Measurements from ENCODE around the gene PHTF2.
"Not testable (repeated sequence)": the region's sequence is repeated elsewhere in the genome, so short reads cannot be mapped to it uniquely, and the experiment has no call there.

PHTF2 gene

GRCh38 chr7:77831953-77832352 is 33.4 kb downstream of the PHTF2 start:
- no peak for DNase-seq

GRCh38 chr7:77833136-77833535 is 34.6 kb downstream of the PHTF2 start:
- no peak for DNase-seq

DNA sequence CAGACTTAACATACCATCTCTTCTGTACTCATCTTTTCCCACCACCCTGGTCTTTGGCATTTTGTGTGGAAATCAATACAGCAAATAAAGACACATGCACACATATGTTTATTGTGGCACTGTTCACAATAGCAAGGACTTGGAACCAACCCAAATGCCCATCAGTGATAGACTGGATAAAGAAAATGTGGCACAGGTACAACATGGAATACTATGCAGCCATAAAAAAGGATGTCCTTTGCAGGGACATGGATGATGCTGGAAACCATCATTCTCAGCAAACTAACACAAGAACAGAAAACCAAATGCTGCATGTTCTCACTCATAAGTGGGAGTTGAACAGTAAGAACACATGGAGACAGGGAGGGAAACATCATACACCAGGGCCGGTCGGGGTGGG is 37.9 kb downstream of the PHTF2 start:
- not testable (repeated sequence) for DNase-seq

DNA sequence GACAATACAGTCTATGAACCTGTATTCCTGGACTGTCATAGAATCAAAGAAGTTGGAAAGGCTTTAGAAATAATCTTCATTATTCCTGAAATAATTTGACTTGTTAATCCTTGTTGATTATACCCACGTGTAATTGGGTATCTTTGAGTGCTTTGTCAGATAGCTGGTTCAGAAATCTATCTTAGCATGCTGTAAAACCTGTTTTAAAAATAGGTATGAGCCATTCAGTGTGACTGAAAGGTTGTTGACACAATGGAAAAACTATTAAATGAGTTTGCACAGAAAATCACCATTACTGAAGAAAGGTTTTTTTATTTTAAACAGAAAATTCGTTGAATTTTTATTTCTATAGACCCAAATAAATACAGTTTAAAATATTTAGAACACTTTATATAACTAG is 38.7 kb downstream of the PHTF2 start:
- no peak for DNase-seq

- DNase-seq, result no peak
Observed at GRCh38 chr7:77837966-77838365, 39.4 kb downstream of the PHTF2 start.

GRCh38 chr7:77838929-77839491 is 40.4 kb downstream of the PHTF2 start:
- DNase-seq, result no peak

GRCh38 chr7:77839919-77840318 is 41.3 kb downstream of the PHTF2 start:
- no peak for DNase-seq

DNA sequence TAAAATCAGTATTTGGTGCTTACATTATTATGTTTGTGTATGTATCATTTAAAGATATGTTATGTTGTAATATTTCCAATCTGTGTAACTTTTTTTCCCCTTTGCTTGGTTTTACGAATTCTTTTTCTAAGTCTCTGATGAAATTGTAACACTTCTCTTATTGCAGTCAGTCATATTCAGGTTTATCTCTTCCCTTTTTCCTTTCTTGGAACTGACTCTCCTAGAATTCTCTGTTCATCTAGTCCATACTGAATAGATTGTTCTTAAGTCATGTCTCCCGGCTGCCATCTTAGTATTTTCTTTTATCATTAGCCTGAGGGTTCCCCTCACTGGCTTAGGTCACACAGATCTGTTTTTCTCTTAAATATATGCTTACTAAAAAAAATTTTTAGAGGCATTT is 44.6 kb downstream of the PHTF2 start:
- DNase-seq, result no peak

- no peak for DNase-seq
Observed at GRCh38 chr7:77846317-77847092, 47.9 kb downstream of the PHTF2 start.

GRCh38 chr7:77855371-77856083 is 57.0 kb downstream of the PHTF2 start:
- DNase-seq, result no peak

- DNase-seq, result no peak
Observed at GRCh38 chr7:77858278-77858677, 59.7 kb downstream of the PHTF2 start.

DNA sequence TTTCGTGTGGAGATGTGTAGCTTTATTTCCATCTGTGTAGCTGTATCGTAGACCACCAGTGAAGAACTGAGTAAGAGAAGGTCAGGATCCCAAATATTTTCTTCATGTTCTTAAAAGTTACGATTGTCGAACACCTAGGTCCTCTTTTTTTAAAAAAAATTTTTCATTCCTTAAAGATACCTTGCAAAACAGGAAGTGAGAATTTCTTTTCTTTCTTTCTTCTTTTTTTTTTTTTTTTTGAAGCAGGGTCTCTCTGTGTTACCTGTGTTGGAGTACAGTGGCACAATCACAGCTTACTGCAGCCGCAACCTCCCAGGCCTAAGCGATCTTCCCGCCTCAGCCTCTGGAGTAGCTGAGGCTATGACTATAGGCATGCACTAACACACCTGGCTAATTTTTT is 60.8 kb downstream of the PHTF2 start:
- no peak for DNase-seq

- DNase-seq, result no peak
Observed at GRCh38 chr7:77862691-77863090, 64.1 kb downstream of the PHTF2 start.

- no peak for DNase-seq
Observed at GRCh38 chr7:77863860-77864259, 65.3 kb downstream of the PHTF2 start.

GRCh38 chr7:77866370-77866769 is 67.8 kb downstream of the PHTF2 start:
- no peak for DNase-seq

DNA sequence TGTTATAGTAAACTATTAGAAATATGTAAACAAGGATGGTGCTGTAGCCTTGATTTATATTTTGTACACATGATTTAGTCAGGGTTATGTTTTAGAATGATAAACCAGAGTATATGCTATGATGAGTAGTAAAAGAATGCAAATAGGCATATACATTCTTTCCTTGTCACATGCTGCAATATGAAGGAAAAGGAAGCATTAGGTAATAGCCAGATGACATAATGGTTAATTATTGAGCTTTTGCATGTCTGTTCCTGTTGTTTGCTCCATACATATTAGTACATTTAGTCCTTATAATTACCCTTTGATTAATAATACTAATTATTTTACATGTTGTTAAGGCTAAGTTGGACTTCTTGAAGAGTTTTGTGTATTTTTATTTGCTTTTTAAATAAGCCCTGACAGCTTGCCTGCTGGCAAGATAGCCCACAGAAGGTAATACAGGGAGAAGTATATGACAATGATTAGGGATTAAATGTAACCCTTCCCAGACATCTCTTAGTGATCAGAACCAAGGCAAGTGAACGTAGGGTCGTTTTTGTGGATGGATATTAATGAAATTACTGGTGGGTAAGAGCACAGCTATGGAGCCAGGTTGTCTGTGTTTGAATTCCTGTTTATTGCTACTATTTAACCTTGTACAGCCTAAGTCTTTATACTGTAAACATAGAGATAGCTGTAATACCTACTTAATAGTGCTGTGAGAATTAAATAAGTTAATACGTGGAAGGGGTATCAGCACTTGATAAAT is 68.4 kb downstream of the PHTF2 start:
- no peak for DNase-seq

GRCh38 chr7:77867537-77867865 is 68.9 kb downstream of the PHTF2 start:
- no peak for DNase-seq

DNA sequence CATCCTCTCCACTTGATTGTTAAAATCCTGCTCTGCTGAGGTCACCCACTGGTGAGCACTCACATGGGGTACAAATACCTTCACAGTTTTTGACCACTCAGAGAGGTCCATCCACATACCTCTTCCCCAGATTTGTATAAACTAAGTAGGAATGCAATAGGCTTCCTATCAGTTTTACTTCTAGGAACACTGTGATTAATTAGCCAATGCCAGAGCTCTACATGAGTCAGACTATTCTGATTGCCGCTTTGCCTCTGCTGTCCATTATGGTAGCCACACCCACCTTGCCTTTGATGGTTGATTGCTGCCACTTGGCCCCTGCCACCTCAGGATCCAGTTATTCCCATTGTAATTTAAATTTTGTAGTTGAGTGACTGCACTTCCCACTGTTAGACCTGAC is 73.7 kb downstream of the PHTF2 start:
- DNase-seq, result not testable (repeated sequence)

DNA sequence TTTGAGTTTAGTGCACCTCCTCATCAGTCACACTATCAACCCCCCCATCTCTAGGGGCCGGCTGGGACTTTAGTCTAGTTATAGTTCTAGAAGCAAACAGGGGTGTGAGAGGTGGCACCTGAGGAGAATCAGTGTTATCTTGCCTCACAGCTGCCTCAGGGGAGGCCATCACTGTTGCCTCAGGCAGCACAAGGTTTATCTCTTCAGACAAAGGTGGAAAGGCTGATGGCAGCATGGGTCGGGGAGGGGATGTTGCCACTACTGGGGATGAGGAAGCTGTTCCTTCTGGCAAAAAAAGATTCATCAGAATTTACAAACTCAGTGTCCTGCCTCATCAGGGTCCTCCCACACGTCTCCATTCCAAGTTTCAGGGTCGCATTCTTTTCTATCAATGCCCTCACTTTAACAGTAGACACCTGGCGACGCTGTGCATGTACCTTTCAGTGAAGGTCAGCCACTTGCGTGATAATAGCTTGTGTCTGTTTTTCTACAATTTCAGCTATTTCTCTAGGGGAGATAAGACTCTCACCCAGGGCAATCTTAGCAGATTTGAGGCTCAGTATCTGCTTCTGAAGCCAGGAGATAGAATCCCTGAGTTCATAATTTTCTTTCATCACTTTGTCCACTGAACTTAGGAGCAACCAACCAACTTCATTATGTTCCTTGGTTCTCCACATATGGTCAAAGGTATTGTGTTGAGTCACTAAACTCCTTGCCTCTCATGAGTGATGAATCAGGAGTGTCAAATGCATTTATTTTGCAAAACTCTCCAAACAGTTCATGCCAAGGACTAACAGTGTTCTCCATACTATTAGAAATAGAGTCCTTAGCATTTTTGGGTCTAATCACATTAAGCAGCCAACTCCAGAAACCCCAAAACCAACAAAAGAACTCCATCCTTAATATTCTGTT is 75.1 kb downstream of the PHTF2 start:
- DNase-seq, result not testable (repeated sequence)

- DNase-seq, result no peak
Observed at GRCh38 chr7:77877791-77878190, 79.2 kb downstream of the PHTF2 start.

DNA sequence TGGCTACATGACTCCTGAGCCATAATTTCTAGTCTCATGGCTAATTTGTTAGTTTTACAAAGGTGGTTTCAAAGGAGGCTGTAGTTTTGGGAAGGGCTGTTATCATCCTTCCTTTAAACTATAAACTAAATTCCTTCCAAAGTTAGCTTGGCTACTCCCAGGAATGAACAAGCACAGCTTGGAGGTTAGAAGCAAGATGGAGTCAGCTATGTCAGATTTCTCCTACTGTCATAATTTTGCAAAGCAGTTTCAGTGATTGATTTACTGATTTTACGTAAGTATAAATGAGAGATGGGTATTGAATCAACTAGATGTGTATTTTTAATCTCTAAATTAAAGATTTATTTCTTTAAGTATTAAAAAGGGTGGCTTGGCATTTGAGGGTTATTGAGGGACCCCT is 79.9 kb downstream of the PHTF2 start:
- no peak for DNase-seq

DNA sequence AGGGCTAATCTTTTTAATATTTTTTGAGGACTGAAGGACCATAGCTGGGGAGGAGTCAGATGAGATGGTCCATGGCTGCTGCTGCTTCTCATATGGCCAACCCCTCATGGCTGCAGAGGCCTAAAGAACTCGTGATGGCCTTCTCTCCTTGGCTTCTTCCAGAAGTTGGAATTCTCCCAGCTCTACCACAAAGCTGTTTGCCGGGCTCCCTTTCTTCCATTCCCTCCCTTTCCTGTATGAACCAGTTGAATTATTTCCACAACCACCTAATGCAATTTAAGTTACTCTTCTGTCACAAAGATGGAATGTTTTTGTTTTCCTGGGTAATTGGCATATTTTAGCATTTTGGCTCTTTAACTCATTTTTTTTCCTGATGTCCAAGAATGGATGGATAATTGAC is 80.7 kb downstream of the PHTF2 start:
- no peak for DNase-seq

GRCh38 chr7:77881871-77882270 is 83.3 kb downstream of the PHTF2 start:
- no peak for DNase-seq
